Measurements from ENCODE around the gene ZNF764. TPM values are rescaled to one million over a fixed set of nuclear protein-coding genes. Genes with fewer than 3 reads are reported as not detected.
"Not testable (repeated sequence)": the region's sequence is repeated elsewhere in the genome, so short reads cannot be mapped to it uniquely, and the experiment has no call there.

The ZNF764 gene
- total RNA-seq, 4 donors from 2014 or later = 4.7 to 8.3 (median 7.2) TPM

- no peak for TF ChIP-seq CTCF (IDR thresholded peaks at IDR 0.05)
- TF ChIP-seq POLR2A (IDR thresholded peaks at IDR 0.05) = no peak
- peaks cover 0 to 16% (median 0%) of the 10 kb centered on the region in 3 donors for H3K36me3 ChIP-seq
- no peak overlapping the region for H3K4me3 ChIP-seq
- no peaks in the 10 kb centered on the region for H3K27me3 ChIP-seq
- intact Hi-C loops (cut with DNase I) = loop anchor here (5.0 kb wide), 1 partner anchor 78 kb away; the partner anchor contains the start of gene SEPHS2
- WGBS, 2 donors = 94 to 100% methylated on average over 5 to 18 of the region's 60 CpGs
- H3K9me3 ChIP-seq = no peaks in the 10 kb centered on the region
- DNase-seq = no peak
- no peak overlapping the region for H3K27ac ChIP-seq
- peaks cover 16 to 49% (median 17%) of the 10 kb centered on the region in 3 donors for H3K4me1 ChIP-seq
Measured at GRCh38 chr16:30524575-30525568, 33.3 kb downstream of the ZNF764 start.

GRCh38 chr16:30523768-30524574 is 34.2 kb downstream of the ZNF764 start:
- no peak for DNase-seq
- Histone ChIP-seq H3K27me3 (no peaks in the 10 kb centered on the region), H3K4me3 (no peak overlapping the region), H3K4me1 (peaks cover 11 to 43% (median 16%) of the 10 kb centered on the region in 3 donors), H3K36me3 (peaks cover 0 to 16% (median 0%) of the 10 kb centered on the region in 3 donors), H3K27ac (no peak overlapping the region), H3K9me3 (no peaks in the 10 kb centered on the region)
- no peak for TF ChIP-seq POLR2A (IDR thresholded peaks at IDR 0.05)
- no peak for TF ChIP-seq CTCF (IDR thresholded peaks at IDR 0.05)
- intact Hi-C loops (cut with DNase I) = no loop called here
- WGBS, 2 donors = 61 to 78% methylated on average over 16 to 18 of the region's 26 CpGs

GRCh38 chr16:30522702-30523463 is 35.3 kb downstream of the ZNF764 start:
- Histone ChIP-seq H3K4me1 (peaks cover 5 to 32% (median 5%) of the 10 kb centered on the region in 3 donors), H3K36me3 (peaks cover 0 to 16% (median 0%) of the 10 kb centered on the region in 3 donors)
- H3K27ac ChIP-seq; H3K9me3 ChIP-seq; H3K4me3 ChIP-seq; intact Hi-C loops (cut with DNase I); DNase-seq; H3K27me3 ChIP-seq: not testable (repeated sequence)
- WGBS, 2 donors = 77 to 82% methylated on average over 6 of the region's 12 CpGs

GRCh38 chr16:30521873-30522641 is 36.1 kb downstream of the ZNF764 start:
- no peaks in the 10 kb centered on the region for H3K9me3 ChIP-seq
- H3K27me3 ChIP-seq = no peaks in the 10 kb centered on the region
- intact Hi-C loops (cut with DNase I) = no loop called here
- TF ChIP-seq POLR2A (IDR thresholded peaks at IDR 0.05) = no peak
- no peak for TF ChIP-seq CTCF (IDR thresholded peaks at IDR 0.05)
- no peak overlapping the region for H3K27ac ChIP-seq
- WGBS, 2 donors = 46 to 58% methylated on average over 10 of the region's 11 CpGs
- peaks cover 0 to 26% (median 0%) of the 10 kb centered on the region in 3 donors for H3K4me1 ChIP-seq
- peaks cover 0 to 16% (median 0%) of the 10 kb centered on the region in 3 donors for H3K36me3 ChIP-seq
- H3K4me3 ChIP-seq = no peak overlapping the region
- DNase-seq = no peak

Measured in esophagus squamous epithelium (tissue), 5 donors.